K562 (cell line): ENCODE data around the gene MKNK1. TPM values are rescaled to one million over a fixed set of nuclear protein-coding genes. Genes with fewer than 3 reads are reported as not detected.

ENCODE experiments used
- ZNF24 ChIP-seq: fragments of 450-650 bp; IDR thresholded peaks from 2 replicates; pipeline ENCODE4 v1.6.1; 2016
- polyA plus RNA-seq, 8 experiments: library from polyadenylated mRNA; depleted of rRNA in 4 of 8; stranded (reverse) in 5 of 8; unstranded in 3 of 8; fragments of >200 nt; fragmentation: Nextera tagmentation in 2 of 8; fragmentation: Illumina TruSeq in 1 of 8; extraction: Ambion mirVana in 2 of 8; extraction: Trizol in 1 of 8; gene quantifications; 2 replicates each; pipeline versions ENCODE4 v1.2.1 to v1.2.3, GENCODE V29; 2011 to 2014; ENCODE audit warnings: inconsistent platforms in 1 of 8, missing spikeins in 1 of 8
- total RNA-seq, 7 experiments: library from RNA; depleted of rRNA in 6 of 7; stranded (reverse); fragments of >200 nt in 6 of 7; fragmentation: Illumina TruSeq in 2 of 7; extraction: Trizol in 2 of 7; gene quantifications; 2 replicates each; pipeline versions ENCODE4 v1.2.1 to v1.2.3, GENCODE V29; 2011 to 2021; ENCODE audit warnings: low replicate concordance in 1 of 7
- TF ChIP-seq, protein P1 (sequence below): fragments of 200-600 bp; sonication (generic); IDR thresholded peaks from one replicate; pipeline ENCODE4 v1.6.1; 2012; ENCODE audit warnings: mild to moderate bottlenecking, low read depth, low read length, inconsistent platforms

Gene MKNK1
- total and polyA plus RNA-seq, 9 of the 15 experiments (the other 6 are each of a cell fraction or from before 2014, with no cell fraction given) = 27.7 to 51.3 (median 43.7) TPM

DNA sequence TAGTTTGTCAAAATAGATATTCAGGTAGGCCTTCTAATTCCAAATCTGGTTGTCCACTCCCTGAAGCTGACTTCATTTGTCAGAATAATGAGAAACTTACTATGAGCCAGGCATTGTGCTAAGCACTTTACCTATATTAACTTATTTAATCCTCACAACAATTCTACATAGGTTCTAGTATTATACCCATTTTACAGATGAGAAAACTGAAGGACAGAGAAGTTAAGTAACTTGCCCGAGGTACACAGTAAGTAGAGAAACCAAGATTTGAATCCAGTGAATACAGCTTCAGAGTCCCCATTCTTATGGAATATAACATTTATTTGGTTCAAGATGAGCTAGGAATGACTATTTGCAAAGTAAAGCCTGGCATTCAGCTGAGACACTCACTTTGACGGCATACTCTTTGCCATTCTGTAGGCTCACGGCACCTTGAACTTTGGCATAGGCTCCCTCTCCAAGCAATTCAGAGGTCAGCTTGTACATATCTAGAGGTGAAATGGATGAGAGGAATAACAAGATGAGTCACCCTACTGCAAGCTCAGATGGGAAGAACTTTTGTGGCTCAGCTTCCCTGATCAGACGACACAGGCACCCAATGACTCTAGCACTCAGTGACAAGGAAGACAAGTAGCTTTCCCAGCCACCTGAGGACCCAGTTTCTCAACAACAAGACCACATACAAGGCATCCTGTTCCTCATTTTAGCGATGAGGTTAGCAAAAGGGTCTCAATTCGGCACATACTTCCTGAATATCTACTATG lies 23.7 kb downstream of the MKNK1 start (continued):
- TF ChIP-seq, protein P1, sequence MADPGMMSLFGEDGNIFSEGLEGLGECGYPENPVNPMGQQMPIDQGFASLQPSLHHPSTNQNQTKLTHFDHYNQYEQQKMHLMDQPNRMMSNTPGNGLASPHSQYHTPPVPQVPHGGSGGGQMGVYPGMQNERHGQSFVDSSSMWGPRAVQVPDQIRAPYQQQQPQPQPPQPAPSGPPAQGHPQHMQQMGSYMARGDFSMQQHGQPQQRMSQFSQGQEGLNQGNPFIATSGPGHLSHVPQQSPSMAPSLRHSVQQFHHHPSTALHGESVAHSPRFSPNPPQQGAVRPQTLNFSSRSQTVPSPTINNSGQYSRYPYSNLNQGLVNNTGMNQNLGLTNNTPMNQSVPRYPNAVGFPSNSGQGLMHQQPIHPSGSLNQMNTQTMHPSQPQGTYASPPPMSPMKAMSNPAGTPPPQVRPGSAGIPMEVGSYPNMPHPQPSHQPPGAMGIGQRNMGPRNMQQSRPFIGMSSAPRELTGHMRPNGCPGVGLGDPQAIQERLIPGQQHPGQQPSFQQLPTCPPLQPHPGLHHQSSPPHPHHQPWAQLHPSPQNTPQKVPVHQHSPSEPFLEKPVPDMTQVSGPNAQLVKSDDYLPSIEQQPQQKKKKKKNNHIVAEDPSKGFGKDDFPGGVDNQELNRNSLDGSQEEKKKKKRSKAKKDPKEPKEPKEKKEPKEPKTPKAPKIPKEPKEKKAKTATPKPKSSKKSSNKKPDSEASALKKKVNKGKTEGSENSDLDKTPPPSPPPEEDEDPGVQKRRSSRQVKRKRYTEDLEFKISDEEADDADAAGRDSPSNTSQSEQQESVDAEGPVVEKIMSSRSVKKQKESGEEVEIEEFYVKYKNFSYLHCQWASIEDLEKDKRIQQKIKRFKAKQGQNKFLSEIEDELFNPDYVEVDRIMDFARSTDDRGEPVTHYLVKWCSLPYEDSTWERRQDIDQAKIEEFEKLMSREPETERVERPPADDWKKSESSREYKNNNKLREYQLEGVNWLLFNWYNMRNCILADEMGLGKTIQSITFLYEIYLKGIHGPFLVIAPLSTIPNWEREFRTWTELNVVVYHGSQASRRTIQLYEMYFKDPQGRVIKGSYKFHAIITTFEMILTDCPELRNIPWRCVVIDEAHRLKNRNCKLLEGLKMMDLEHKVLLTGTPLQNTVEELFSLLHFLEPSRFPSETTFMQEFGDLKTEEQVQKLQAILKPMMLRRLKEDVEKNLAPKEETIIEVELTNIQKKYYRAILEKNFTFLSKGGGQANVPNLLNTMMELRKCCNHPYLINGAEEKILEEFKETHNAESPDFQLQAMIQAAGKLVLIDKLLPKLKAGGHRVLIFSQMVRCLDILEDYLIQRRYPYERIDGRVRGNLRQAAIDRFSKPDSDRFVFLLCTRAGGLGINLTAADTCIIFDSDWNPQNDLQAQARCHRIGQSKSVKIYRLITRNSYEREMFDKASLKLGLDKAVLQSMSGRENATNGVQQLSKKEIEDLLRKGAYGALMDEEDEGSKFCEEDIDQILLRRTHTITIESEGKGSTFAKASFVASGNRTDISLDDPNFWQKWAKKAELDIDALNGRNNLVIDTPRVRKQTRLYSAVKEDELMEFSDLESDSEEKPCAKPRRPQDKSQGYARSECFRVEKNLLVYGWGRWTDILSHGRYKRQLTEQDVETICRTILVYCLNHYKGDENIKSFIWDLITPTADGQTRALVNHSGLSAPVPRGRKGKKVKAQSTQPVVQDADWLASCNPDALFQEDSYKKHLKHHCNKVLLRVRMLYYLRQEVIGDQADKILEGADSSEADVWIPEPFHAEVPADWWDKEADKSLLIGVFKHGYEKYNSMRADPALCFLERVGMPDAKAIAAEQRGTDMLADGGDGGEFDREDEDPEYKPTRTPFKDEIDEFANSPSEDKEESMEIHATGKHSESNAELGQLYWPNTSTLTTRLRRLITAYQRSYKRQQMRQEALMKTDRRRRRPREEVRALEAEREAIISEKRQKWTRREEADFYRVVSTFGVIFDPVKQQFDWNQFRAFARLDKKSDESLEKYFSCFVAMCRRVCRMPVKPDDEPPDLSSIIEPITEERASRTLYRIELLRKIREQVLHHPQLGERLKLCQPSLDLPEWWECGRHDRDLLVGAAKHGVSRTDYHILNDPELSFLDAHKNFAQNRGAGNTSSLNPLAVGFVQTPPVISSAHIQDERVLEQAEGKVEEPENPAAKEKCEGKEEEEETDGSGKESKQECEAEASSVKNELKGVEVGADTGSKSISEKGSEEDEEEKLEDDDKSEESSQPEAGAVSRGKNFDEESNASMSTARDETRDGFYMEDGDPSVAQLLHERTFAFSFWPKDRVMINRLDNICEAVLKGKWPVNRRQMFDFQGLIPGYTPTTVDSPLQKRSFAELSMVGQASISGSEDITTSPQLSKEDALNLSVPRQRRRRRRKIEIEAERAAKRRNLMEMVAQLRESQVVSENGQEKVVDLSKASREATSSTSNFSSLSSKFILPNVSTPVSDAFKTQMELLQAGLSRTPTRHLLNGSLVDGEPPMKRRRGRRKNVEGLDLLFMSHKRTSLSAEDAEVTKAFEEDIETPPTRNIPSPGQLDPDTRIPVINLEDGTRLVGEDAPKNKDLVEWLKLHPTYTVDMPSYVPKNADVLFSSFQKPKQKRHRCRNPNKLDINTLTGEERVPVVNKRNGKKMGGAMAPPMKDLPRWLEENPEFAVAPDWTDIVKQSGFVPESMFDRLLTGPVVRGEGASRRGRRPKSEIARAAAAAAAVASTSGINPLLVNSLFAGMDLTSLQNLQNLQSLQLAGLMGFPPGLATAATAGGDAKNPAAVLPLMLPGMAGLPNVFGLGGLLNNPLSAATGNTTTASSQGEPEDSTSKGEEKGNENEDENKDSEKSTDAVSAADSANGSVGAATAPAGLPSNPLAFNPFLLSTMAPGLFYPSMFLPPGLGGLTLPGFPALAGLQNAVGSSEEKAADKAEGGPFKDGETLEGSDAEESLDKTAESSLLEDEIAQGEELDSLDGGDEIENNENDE = no peak
- TF ChIP-seq ZNF24 = no peak
